Ovary (tissue), 9 donors: ENCODE data around the gene EMC10. TPM values are rescaled to one million over a fixed set of nuclear protein-coding genes. Genes with fewer than 3 reads are reported as not detected.

ENCODE experiments used
- DNase-seq, 5 donors: peaks; one replicate each; pipeline ENCODE4 v3.0.0-alpha.2; 2019 to 2020
- H3K27ac ChIP-seq, 2 donors: fragments of 200-600 bp; one replicate each; pipeline versions ENCODE4 v1.5.1 to v1.8.0; 2019 to 2022
- H3K27me3 ChIP-seq: fragments of 200-600 bp; one replicate; pipeline ENCODE4 v1.8.0; 2022
- H3K36me3 ChIP-seq: fragments of 200-600 bp; sonication (generic); one replicate; pipeline ENCODE4 v1.5.1; 2019
- H3K4me1 ChIP-seq: one replicate; pipeline ENCODE4 v1.8.1; 2013; ENCODE audit warnings: mild to moderate bottlenecking, moderate library complexity; ENCODE audit not compliant: insufficient read depth
- H3K4me3 ChIP-seq: fragments of 200-600 bp; sonication (generic); one replicate; pipeline ENCODE4 v1.5.1; 2017
- H3K9me3 ChIP-seq, 2 donors: fragments of 200-600 bp in 1 of 2; sonication (generic) in 1 of 2; one replicate each; pipeline versions ENCODE4 v1.5.1 to v1.8.1; 2013 to 2019; ENCODE audit warnings: mild to moderate bottlenecking in 1 of 2, moderate library complexity in 1 of 2
- EP300 ChIP-seq: sonication (generic); formaldehyde crosslinking; IDR thresholded peaks from one replicate; pipeline ENCODE4 v1.6.1; 2017; ENCODE audit warnings: antibody characterized with exemption
- POLR2A ChIP-seq: fragments of 450-650 bp; IDR thresholded peaks from one replicate; pipeline ENCODE4 v1.6.1; 2017; ENCODE audit warnings: antibody characterized with exemption, mild to moderate bottlenecking, moderate library complexity
- WGBS, 3 donors: extraction: QIAGEN DNeasy Blood & Tissue Kit in 1 of 3; methylation state at CpG; one replicate each; pipeline versions ENCODE4 v1.1.5 to v1.1.7; 2013 to 2017; 5-methylcytosine and 5-hydroxymethylcytosine counted together
- intact Hi-C, 4 donors: fragments of 100-400 bp; cut with DNase I; formaldehyde crosslinking; loops; one replicate each; pipeline versions ENCODE4 v1.11.0 to v1.15.1; 2022 to 2023
- polyA plus RNA-seq, 2 donors: library from polyadenylated mRNA; stranded (reverse); fragments of 200-250 nt in 1 of 2; fragments of 350-450 nt in 1 of 2; fragmentation: Illumina TruSeq in 1 of 2; extraction: RNeasy Lipid Tissue Mini Kit (QIAGEN cat#74804) in 1 of 2; gene quantifications; one replicate each; pipeline ENCODE4 v1.2.3, GENCODE V29; 2013 to 2014
- total RNA-seq, 7 donors: library from RNA; depleted of rRNA in 2 of 7; stranded (reverse); fragments of >200 nt in 2 of 7; fragmentation: NEBNext Ultra II Directional in 3 of 7; extraction: Animal tissue kit (Norgen Biotek cat#: 25700) in 3 of 7; gene quantifications; one replicate each; pipeline versions ENCODE4 v1.1.0 to v1.2.4, GENCODE V29; 2016 to 2023
- TF ChIP-seq, protein P1 (sequence below), 3 donors: fragments of 450-650 bp in 2 of 3; fragments of 200-600 bp in 1 of 3; IDR thresholded peaks; one replicate each; pipeline versions ENCODE4 v1.5.1 to v1.8.0; 2016 to 2022; ENCODE audit warnings: antibody characterized with exemption in 3 of 3, mild to moderate bottlenecking in 1 of 3
- donor health status: DM: no; HTN: no; CAD: no; lungs with moderate emphysema.
- donor health status: DM: no; HTN: no; CAD: no.
- donor health status: Bipolar disorder and iron deficiency.
- donor health status: DM: yes; HTN: yes; CAD: no.
- donor health status: DM: no; HTN: no; CAD: no.
- donor health status: DM: yes; HTN: yes; CAD: no.

EMC10 gene
- total and polyA plus RNA-seq, 9 donors, result 27.6 to 132 (median 96.7) TPM

DNA sequence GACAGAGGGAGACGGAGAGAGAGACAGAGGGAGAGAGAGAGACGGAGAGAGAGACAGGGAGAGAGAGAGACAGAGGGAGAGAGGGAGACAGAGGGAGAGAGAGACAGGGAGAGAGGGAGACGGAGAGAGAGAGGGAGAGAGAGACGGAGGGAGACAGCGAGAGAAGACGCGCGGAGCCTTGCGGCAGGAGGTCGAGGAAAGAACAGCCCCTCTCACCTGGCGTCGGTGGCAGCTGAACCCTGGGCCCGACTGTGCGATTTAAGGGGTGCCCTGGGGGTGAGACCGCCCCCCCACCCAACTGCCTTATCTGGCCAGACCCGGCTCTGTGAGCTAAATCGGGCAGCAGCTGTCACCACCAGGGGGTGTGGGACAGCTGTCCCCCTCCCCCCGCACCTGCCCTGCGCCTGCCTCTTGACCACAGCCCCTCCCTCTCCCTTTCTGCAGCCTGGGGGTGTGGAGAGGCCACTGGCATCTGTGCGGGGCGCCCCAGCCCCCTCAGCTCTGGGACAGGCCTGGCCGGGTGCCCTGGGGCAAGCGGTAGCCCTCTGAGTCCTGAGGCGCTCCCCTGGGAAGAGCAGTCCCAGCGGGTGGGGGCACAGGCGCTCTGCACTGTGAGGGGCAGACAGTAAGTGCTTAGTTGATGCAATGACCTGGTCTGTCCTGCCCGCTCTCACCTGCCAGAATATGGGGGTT is 23.9 kb downstream of the EMC10 start:
- WGBS, 3 donors, result 37 to 40% (median 38%) methylated on average over 20 to 27 of the region's 27 CpGs
- H3K27me3 ChIP-seq, result no peaks in the 10 kb centered on the region
- TF ChIP-seq POLR2A, result no peak
- TF ChIP-seq EP300, result no peak
- TF ChIP-seq, protein P1, sequence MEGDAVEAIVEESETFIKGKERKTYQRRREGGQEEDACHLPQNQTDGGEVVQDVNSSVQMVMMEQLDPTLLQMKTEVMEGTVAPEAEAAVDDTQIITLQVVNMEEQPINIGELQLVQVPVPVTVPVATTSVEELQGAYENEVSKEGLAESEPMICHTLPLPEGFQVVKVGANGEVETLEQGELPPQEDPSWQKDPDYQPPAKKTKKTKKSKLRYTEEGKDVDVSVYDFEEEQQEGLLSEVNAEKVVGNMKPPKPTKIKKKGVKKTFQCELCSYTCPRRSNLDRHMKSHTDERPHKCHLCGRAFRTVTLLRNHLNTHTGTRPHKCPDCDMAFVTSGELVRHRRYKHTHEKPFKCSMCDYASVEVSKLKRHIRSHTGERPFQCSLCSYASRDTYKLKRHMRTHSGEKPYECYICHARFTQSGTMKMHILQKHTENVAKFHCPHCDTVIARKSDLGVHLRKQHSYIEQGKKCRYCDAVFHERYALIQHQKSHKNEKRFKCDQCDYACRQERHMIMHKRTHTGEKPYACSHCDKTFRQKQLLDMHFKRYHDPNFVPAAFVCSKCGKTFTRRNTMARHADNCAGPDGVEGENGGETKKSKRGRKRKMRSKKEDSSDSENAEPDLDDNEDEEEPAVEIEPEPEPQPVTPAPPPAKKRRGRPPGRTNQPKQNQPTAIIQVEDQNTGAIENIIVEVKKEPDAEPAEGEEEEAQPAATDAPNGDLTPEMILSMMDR (IDR thresholded peaks at IDR 0.05), result no peak
- H3K9me3 ChIP-seq, result no peaks in the 10 kb centered on the region
- no peaks in the 10 kb centered on the region for H3K4me1 ChIP-seq
- no peak overlapping the region for H3K27ac ChIP-seq
- H3K36me3 ChIP-seq, result no peaks in the 10 kb centered on the region
- no peak overlapping the region for H3K4me3 ChIP-seq
- intact Hi-C loops, result no loop called here
- no peak for DNase-seq

DNA sequence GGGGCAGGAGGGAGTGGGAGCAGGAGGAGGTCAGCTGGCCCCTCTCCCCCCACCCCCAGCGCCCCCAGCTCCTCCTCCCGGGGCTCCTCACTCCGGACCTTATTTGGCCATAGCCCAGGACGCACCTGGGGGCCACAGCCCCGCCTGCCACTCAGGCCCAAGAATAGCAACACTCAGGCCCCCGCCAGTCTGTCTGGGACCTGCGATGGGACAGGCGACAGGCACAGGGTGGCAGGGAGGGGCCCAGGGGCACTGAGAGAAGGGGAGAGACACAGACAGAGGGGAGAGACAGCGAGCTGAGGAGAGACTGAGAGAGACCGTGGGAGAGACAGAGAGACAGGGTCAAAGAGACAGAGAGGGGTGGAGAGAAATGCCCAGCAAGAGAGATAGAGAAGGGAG is 24.4 kb downstream of the EMC10 start:
- intact Hi-C loops, result no loop called here

DNA sequence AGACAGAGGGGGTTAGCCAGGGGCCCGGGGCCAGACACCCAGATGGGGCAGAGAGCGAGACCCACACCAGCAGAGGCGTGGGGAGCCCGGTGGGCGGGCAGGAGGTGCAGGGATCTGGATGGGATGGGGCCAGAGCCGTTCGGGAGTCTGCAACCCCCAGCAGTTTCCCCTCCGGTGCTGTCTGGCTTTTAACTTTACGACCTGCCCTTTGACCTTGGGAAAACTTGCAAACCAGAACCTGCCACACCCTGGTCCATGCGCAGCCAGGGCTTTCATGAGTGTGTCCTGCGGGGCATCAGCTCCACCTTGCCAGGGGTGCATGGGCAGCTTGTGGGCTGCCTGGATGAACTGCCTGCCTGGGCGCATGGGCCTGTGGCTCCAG is 24.9 kb downstream of the EMC10 start:
- no peak for DNase-seq
- Histone ChIP-seq H3K27me3 (no peaks in the 10 kb centered on the region), H3K36me3 (no peaks in the 10 kb centered on the region), H3K27ac (no peak overlapping the region), H3K4me3 (no peak overlapping the region), H3K9me3 (no peaks in the 10 kb centered on the region), H3K4me1 (no peaks in the 10 kb centered on the region)
- 62 to 70% (median 66%) methylated on average over 12 of the region's 12 CpGs for WGBS, 3 donors
- intact Hi-C loops, result no loop called here
- TF ChIP-seq, protein P1 (IDR thresholded peaks at IDR 0.05), result no peak
- TF ChIP-seq POLR2A, result no peak
- no peak for TF ChIP-seq EP300

More for the DNA sequence above, 24.4 kb downstream of the EMC10 start:
- no peak overlapping the region for H3K27ac ChIP-seq
- 55 to 76% (median 63%) methylated on average over 8 to 10 of the region's 10 CpGs for WGBS, 3 donors
- no peak overlapping the region for H3K4me3 ChIP-seq
- no peaks in the 10 kb centered on the region for H3K27me3 ChIP-seq
- no peak for DNase-seq
- H3K9me3 ChIP-seq, result no peaks in the 10 kb centered on the region
- H3K4me1 ChIP-seq, result no peaks in the 10 kb centered on the region
- TF ChIP-seq POLR2A, result no peak
- no peak for TF ChIP-seq EP300
- TF ChIP-seq, protein P1 (IDR thresholded peaks at IDR 0.05), result no peak
- no peaks in the 10 kb centered on the region for H3K36me3 ChIP-seq

DNA sequence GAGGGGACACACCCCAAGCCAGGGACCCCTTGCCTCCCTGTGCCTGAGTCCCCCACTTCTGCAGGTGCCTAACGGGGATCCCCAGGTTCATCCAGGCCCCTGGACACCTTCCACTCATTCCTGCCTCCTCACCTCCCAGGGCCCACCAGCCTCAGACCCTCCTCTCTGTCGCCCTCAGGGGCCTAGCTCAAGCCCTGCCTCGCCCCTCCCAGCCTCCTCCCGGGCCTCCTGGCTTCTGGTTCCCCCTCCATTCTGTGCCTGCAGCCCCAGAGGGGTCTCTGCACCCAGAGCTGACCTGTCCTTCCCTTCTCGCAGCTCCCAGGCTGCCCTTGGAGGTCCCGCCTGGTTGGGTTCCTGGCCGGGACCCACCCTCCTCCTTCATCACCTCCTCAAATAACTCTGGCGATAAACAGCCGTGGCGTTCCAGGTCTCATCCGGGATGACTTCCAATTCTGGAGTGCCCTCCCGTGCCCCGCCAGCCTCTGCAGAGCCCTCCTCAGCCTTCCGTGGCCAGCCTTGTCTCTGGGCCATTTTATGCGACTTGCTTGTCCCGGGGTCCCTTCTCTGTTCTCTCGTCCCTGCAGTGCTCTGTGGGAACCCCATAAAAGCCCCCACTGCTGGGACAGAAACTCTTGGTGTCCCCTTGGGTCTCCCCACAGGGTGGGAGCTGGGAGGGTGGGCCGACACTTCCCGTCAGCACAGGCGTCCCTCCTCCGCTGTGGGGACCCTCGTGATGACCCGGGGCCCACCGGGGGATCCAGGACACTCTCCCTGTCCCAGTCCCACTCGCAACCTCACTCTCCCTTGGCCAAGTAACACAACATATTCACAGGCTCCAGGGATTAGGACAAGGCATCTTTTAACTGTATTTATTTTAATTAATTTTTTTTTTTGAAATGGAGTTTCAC is 25.5 kb downstream of the EMC10 start:
- Histone ChIP-seq H3K27me3 (no peaks in the 10 kb centered on the region), H3K4me1 (no peaks in the 10 kb centered on the region), H3K36me3 (no peaks in the 10 kb centered on the region), H3K27ac (no peak overlapping the region), H3K9me3 (no peaks in the 10 kb centered on the region), H3K4me3 (no peak overlapping the region)
- intact Hi-C loops, result no loop called here
- no peak for DNase-seq
- 56 to 64% (median 58%) methylated on average over 23 to 25 of the region's 25 CpGs for WGBS, 3 donors
- TF ChIP-seq EP300, result no peak
